HepG2 (cell line): Measurements from ENCODE around the gene ALDH18A1. TPM values are rescaled to one million over a fixed set of nuclear protein-coding genes. Genes with fewer than 3 reads are reported as not detected.

Source experiments
- AFF4 ChIP-seq: sonication (generic); formaldehyde crosslinking; IDR thresholded peaks from 2 replicates; pipeline ENCODE4 v1.4.0; 2020; ENCODE audit warnings: missing genetic modification reagents
- DNMT3B ChIP-seq: conservative IDR thresholded peaks from 2 replicates; pipeline ENCODE4 v1.6.1; 2016; ENCODE audit warnings: missing biosample characterization, control low read depth
- FOSL1 ChIP-seq: sonication (generic); formaldehyde crosslinking; IDR thresholded peaks from 2 replicates; pipeline ENCODE4 v1.9.0; 2021; ENCODE audit warnings: missing genetic modification reagents, borderline replicate concordance
- GLMP ChIP-seq: sonication (generic); formaldehyde crosslinking; IDR thresholded peaks from 2 replicates; pipeline ENCODE4 v1.9.0; 2021; ENCODE audit warnings: missing genetic modification reagents, mild to moderate bottlenecking, borderline replicate concordance
- HOXA7 ChIP-seq: sonication (generic); formaldehyde crosslinking; IDR thresholded peaks from 2 replicates; pipeline ENCODE4 v1.8.1; 2022; ENCODE audit warnings: mild to moderate bottlenecking, missing genetic modification reagents, moderate library complexity
- JUN ChIP-seq: sonication (generic); formaldehyde crosslinking; IDR thresholded peaks from 2 replicates; pipeline ENCODE4 v1.4.0; 2020; ENCODE audit warnings: mild to moderate bottlenecking, missing genetic modification reagents
- PHF20 ChIP-seq: sonication (generic); formaldehyde crosslinking; IDR thresholded peaks from 2 replicates; pipeline ENCODE4 v1.5.0; 2020; ENCODE audit warnings: mild to moderate bottlenecking, missing genetic modification reagents
- SNAPC2 ChIP-seq: sonication (generic); formaldehyde crosslinking; IDR thresholded peaks from 2 replicates; pipeline ENCODE4 v1.8.1; 2022; ENCODE audit warnings: mild to moderate bottlenecking, missing genetic modification reagents
- SRSF1 ChIP-seq: fragments of 200-400 bp; formaldehyde crosslinking; optimal IDR thresholded peaks from 2 replicates; pipeline ENCODE3; 2017; ENCODE audit warnings: mild to moderate bottlenecking, low read depth, low read length, moderate library complexity
- THRA ChIP-seq: sonication (generic); formaldehyde crosslinking; IDR thresholded peaks from 2 replicates; pipeline ENCODE4 v1.4.0; 2020; ENCODE audit warnings: missing genetic modification reagents, borderline replicate concordance
- ZNF446 ChIP-seq: sonication (generic); formaldehyde crosslinking; IDR thresholded peaks from 2 replicates; pipeline ENCODE4 v1.5.0; 2020; ENCODE audit warnings: mild to moderate bottlenecking, missing genetic modification reagents
- ZNF598 ChIP-seq: sonication (generic); formaldehyde crosslinking; IDR thresholded peaks from 2 replicates; pipeline ENCODE4 v1.5.1; 2020; ENCODE audit warnings: mild to moderate bottlenecking, missing genetic modification reagents, borderline replicate concordance
- ZNF768 ChIP-seq: sonication (generic); formaldehyde crosslinking; IDR thresholded peaks from 2 replicates; pipeline ENCODE4 v1.4.0; 2020; ENCODE audit warnings: missing genetic modification reagents
- ZNF790 ChIP-seq: sonication (generic); formaldehyde crosslinking; IDR thresholded peaks from 2 replicates; pipeline ENCODE4 v1.8.0; 2022; ENCODE audit warnings: missing genetic modification reagents, mild to moderate bottlenecking, borderline replicate concordance
- ZSCAN20 ChIP-seq: sonication (generic); formaldehyde crosslinking; IDR thresholded peaks from 2 replicates; pipeline ENCODE4 v1.4.0; 2020; ENCODE audit warnings: missing genetic modification reagents, mild to moderate bottlenecking, borderline replicate concordance
- ZSCAN22 ChIP-seq: sonication (generic); formaldehyde crosslinking; IDR thresholded peaks from 2 replicates; pipeline ENCODE4 v1.4.0; 2020; ENCODE audit warnings: mild to moderate bottlenecking, missing genetic modification reagents
- polyA plus RNA-seq, 8 experiments: library from polyadenylated mRNA; depleted of rRNA in 3 of 8; stranded (reverse) in 7 of 8; unstranded in 1 of 8; fragments of >200 nt; fragmentation: Illumina TruSeq in 4 of 8; extraction: Trizol in 4 of 8; gene quantifications; 2 replicates each; pipeline versions ENCODE4 v1.2.1 to v1.2.3, GENCODE V29; 2011 to 2016; ENCODE audit warnings: low read depth in 4 of 8, missing spikeins in 1 of 8, mixed read lengths in 1 of 8; ENCODE audit not compliant: insufficient read depth in 1 of 8
- total RNA-seq, 5 experiments: library from RNA; depleted of rRNA; stranded (reverse); fragments of >200 nt; fragmentation: Illumina TruSeq; extraction: Trizol; gene quantifications; 2 replicates each; pipeline ENCODE4 v1.2.3, GENCODE V29; 2016; ENCODE audit warnings: low read depth in 1 of 5
- TF ChIP-seq, protein P1 (sequence below): sonication (generic); formaldehyde crosslinking; IDR thresholded peaks from 2 replicates; pipeline ENCODE4 v1.9.0; 2022; ENCODE audit warnings: missing genetic modification reagents, mild to moderate bottlenecking, borderline replicate concordance
- TF ChIP-seq, protein P2 (sequence below): sonication (generic); formaldehyde crosslinking; conservative IDR thresholded peaks from 2 replicates; pipeline ENCODE4 v1.8.0; 2022; ENCODE audit warnings: low read depth, missing genetic modification reagents

Gene ALDH18A1
- total and polyA plus RNA-seq, 2 of the 13 experiments (the other 11 are each of a cell fraction or from before 2014, with no cell fraction given), result 180 to 263 TPM

DNA sequence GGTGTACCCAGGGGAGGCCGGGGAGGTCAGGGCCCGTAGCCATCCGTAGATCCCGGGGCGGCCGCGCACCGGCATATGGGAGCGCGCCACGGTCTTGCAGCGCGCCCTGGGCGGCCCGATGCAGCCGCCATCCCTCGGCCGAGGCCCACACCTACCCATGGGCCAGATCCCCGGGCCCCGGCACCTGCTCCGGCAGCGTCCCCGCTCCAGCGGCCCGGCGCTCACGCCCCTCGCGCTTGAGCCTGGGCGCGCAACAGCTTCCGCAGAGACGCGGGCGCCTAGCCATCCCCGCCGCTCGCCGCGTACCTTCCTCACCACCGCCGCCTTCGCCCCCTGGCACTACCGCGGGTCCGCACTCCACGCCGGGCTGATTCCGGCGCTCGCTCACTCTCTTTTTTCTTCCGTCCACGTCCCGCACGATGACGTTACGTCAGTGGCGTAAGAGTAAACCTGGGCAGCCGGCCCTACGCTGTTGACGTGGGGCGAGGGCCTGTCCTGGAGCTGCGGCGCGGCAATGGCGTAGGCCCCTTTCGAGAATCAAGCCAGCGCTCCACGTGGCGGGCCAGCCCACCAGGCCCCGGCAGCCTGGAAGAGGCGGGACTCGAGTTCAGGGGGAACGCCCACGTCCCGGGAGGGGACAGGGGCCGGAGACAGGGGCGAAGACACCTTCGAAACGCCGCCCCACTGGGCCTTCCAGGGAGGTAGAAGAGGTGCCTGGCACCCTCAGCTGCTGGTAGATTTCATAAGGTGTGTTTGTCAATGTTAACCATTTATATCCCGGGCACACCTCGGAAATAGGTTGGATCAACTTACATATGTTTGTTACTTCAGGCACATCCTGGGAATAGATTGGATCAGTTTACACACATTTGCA, at the start of gene ALDH18A1 (continued):
- TF ChIP-seq AFF4 (CRISPR knock-in tag), result no peak
- TF ChIP-seq ZNF598, result peak; percentile 57; the same call in 1 of the 2 replicates
- peak; percentile 59; the same call in 1 of the 2 replicates for TF ChIP-seq SNAPC2
- TF ChIP-seq ZSCAN22, result no peak
- peak; percentile 36; the same call in 1 of the 2 replicates for TF ChIP-seq DNMT3B (CRISPR knock-in tag)
- TF ChIP-seq HOXA7 (CRISPR knock-in tag), result no peak
- TF ChIP-seq ZNF790 (CRISPR knock-in tag), result peak; percentile 79; the same call in 1 of the 2 replicates
- 0 out of 2 replicates have a peak, but pooled peaks have one; percentile 74 for TF ChIP-seq ZSCAN20 (CRISPR knock-in tag)
- TF ChIP-seq FOSL1, result no peak
- no peak for TF ChIP-seq JUN (CRISPR knock-in tag)
- TF ChIP-seq, protein P1, sequence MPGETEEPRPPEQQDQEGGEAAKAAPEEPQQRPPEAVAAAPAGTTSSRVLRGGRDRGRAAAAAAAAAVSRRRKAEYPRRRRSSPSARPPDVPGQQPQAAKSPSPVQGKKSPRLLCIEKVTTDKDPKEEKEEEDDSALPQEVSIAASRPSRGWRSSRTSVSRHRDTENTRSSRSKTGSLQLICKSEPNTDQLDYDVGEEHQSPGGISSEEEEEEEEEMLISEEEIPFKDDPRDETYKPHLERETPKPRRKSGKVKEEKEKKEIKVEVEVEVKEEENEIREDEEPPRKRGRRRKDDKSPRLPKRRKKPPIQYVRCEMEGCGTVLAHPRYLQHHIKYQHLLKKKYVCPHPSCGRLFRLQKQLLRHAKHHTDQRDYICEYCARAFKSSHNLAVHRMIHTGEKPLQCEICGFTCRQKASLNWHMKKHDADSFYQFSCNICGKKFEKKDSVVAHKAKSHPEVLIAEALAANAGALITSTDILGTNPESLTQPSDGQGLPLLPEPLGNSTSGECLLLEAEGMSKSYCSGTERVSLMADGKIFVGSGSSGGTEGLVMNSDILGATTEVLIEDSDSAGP (CRISPR knock-in tag), result peak; percentile 87; the same call in 1 of the 2 replicates
- TF ChIP-seq ZNF768, result no peak
- TF ChIP-seq SRSF1, result peak; percentile 100
- peak; percentile 37; the same call in 1 of the 2 replicates for TF ChIP-seq THRA (CRISPR knock-in tag)
- no peak for TF ChIP-seq GLMP (CRISPR knock-in tag)
- TF ChIP-seq, protein P2, sequence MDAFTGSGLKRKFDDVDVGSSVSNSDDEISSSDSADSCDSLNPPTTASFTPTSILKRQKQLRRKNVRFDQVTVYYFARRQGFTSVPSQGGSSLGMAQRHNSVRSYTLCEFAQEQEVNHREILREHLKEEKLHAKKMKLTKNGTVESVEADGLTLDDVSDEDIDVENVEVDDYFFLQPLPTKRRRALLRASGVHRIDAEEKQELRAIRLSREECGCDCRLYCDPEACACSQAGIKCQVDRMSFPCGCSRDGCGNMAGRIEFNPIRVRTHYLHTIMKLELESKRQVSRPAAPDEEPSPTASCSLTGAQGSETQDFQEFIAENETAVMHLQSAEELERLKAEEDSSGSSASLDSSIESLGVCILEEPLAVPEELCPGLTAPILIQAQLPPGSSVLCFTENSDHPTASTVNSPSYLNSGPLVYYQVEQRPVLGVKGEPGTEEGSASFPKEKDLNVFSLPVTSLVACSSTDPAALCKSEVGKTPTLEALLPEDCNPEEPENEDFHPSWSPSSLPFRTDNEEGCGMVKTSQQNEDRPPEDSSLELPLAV, result no peak
- no peak for TF ChIP-seq PHF20 (CRISPR knock-in tag)
- peak; percentile 18; the same call in 1 of the 2 replicates for TF ChIP-seq ZNF446 (CRISPR knock-in tag)
